GM21576 (cell line): ENCODE data around the gene CPSF7.
"Not testable (repeated sequence)": the region's sequence is repeated elsewhere in the genome, so short reads cannot be mapped to it uniquely, and the experiment has no call there.

Experiments
- ATAC-seq: cut with Tn5 transposase; IDR thresholded peaks from one replicate; pipeline ENCODE4 v1.9.1; 2021; ENCODE audit warnings: mild to moderate bottlenecking, moderate library complexity; ENCODE audit not compliant: unreplicated experiment

The CPSF7 gene, protein sequence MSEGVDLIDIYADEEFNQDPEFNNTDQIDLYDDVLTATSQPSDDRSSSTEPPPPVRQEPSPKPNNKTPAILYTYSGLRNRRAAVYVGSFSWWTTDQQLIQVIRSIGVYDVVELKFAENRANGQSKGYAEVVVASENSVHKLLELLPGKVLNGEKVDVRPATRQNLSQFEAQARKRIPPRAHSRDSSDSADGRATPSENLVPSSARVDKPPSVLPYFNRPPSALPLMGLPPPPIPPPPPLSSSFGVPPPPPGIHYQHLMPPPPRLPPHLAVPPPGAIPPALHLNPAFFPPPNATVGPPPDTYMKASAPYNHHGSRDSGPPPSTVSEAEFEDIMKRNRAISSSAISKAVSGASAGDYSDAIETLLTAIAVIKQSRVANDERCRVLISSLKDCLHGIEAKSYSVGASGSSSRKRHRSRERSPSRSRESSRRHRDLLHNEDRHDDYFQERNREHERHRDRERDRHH

DNA sequence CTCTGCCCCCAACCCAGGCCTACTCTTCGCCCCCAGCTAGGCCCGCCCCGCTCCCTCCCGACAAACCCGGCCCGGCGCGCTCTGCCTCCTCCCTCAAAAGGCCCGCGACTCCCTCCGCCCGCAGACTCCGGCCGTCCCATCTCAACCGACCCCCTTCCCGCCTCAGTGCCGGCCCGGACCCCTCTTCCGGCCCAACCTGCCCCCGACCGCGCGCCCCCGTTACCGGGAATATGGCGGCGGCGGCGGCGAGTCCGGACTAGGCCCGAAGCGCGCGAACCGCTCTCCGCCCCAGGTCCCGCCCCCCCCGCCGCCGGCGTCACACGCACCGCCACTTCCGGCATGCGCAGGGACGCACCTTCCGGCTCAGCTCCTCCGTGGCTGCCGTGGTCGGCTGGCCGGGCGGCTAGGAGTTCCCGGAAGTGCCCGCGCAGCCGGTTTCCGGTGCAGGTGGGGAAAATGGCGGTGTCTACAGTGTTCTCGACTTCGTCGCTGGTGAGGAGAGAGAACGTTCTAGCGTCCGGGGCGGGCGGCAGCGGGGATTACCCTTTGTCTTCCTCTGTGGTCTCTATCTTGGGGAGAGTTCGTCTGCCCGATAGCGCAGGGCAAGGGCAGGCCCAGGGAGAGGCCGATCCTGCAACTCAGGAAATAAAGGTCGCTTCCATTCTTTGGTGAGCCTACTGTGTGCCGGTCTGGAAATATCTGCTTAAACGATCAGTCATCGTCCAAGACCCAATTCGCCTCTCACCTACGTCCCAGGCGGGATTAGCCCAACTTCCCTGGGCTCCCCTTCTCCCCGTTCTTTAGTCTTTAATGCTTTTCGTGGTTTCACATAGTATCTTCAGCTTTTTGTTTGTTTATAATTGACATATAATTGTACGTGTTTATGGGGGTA, at the start of gene CPSF7, which contains the start of gene SDHAF2:
Gene CPSF7, minus strand, starts transcription at position 285 of the 892 bp plus-strand sequence. CDS start 740 bp downstream, outside the sequence.
Gene SDHAF2, plus strand, starts transcription at position 434 of the 892 bp plus-strand sequence. Its CDS starts 23 bp downstream, at position 457.
- peak; percentile 77 for ATAC-seq

DNA sequence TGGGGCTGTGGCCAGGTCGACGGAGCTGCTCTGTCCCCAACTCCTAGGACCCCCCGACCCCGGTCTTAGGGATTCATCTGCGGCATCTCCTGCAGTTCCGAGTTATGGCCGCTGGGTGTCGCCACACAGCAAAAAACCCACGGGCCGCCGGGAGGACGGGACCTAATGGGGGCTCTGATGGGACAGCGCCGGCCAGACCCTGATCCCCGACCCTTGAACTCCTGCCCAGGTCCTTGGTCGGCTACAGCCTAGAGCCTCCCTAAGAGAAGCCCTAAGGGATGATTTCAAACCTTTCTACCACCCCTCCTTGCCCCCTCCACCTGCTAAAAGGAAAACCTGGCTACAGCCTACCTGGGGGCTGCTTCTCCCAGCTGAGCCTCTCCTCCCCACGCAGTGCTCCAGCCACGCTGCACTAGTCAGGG, 48.0 kb upstream of the CPSF7 start:
- ATAC-seq: no peak

DNA sequence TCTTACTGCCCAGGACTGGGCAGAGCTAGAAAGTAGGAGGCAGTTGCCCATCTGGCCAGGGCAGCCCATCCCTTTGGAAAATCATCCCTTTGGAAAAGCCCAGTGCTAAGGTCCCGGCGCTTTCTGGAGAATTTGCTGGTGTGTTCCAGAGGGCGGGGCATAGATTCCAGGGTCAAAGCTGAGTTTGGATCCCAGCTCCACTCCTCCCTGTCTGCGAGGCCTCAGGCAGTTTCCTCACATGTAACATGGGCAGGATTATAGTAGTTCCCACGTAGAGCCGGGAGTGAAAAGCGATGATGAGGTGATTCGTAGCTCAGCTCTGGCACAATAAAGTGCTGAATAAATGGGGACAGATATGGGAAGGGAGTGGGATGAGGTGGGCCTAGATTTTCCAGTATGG, 47.4 kb upstream of the CPSF7 start:
- ATAC-seq: no peak

DNA sequence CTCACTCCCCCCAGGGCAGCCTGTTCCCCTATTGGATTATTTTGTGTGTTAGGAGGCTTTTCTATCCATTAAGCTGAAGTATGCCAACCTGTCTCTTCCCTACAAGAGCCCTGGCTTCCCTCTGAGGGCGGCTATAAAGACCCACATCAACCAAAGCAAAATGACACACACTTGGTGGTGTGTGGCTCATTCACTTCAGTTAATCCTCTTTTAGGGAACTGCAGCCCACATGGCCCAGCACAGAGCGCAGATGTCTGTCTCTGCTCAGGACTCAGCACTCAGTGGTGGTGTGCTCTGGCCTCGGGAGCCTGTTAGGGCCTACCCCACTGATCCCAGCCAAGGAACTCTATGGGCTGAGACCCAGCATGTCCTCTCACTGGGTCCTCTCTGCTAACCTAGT, 46.6 kb upstream of the CPSF7 start:
- ATAC-seq: no peak

DNA sequence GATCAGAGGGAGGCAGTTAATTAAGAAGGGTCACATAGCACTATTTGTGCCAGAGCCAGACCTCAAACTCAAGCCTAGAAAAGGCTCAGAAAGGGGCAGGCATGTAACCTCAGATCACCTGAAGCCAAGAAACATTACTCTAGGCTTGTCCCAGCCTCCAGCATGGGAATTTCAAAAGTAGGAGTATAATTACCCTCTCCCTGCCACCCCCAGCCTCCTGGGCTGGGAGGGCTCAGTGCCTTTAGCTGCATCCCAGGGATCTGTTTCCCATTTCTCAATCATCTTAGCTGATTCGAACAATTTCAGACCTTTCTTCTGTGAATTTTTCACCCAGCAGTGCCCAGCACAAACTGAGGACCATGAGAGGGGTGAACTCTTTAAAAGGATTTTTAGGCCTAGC, 45.7 kb upstream of the CPSF7 start:
- ATAC-seq: no peak

DNA sequence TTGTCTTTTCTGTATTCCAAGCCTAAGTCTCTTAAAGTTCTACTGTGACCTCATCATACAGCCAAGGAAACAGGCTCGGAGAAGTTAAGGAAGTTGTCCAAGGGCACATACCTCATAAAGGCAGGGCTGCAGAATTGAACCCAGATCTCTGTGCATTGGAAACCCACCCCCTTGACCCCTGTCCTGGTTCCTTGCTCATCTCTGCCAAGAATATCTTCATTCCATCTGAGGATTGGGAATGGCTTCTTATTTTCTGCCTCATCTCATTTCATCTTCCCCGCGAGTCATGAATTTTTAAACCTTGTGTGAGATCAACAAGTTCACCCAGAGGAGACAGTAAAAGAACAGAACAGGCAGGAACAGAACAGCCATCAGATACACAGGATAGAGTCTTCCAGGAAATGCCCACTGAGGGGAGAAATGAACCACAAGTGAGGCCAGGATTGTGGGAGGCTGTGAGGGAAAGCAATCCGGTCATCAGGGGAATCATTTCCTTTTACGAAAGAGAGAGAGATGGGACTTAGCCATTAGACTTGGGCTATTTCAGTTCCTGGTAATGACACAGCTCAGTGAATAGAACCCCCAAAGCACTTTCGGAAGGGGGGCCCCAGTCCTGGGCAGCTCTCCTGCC, 44.4 kb upstream of the CPSF7 start:
- no peak for ATAC-seq

DNA sequence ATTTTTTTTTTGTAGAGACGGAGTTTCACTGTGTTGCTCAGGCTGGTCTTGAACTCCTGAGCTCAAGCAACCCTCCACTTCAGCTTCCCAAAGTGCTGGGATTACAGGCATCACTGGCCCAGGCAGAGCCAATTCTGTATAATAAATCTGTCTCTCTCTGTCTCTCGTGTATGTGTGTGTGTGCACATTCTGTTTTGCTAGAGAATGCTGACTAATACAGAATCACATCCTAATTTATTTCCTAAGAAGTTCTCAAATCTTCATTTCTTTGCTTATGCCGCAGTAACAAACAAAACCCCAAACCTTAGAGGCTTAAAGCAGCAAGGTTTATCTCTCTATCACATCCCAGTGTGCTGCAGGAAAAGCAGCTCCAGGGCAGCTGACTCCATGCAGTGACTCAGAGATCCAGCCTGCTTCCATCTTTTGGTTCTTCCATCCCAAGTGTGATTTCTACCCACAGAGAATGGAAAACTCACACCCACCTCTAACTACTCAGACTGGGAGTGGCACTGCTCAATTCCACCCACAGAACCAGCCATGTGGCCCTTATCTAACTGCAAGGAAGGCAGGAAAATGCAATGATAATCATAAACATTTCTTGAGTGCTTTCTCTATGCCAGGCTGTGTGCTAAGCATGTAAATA, 43.7 kb upstream of the CPSF7 start:
- no peak for ATAC-seq

DNA sequence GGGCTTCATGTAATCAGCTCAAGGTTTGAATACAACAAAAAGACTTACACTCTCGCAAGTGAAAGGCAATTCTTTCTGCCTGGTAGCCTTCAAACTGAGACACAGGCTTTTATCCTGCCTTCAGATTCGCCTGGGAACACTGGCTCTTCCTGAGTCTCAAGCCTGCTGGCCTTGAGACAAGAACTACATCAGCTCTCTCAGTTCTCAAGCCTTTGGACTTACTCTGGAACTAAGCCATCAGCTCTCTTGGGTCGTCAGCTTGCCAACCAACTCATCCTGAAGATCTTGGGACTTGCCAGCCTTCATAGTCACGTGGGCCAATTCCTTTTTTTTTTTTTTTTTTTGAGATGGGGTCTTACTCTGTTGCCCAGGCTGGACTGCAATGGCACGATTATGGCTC, 43.1 kb upstream of the CPSF7 start:
- no peak for ATAC-seq

DNA sequence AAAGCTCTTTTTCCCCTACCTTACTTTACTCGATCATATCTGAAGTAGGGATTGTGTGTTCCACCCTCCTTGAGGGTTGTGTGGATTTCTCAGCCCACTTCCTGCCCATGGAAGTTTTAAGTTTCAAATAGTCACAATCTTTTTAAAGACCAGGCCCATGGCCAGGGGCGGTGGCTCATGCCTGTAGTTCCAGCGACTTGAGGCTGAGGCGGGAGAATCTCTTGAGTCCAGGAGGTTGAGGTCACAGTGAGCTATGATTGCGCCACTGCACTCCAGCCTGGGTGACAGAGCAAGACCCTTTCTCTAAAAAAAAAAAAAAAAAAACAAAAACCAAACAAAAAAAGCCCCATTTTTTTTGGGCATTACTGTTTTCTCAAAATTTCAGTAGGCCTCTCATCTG, 42.5 kb upstream of the CPSF7 start:
- no peak for ATAC-seq

DNA sequence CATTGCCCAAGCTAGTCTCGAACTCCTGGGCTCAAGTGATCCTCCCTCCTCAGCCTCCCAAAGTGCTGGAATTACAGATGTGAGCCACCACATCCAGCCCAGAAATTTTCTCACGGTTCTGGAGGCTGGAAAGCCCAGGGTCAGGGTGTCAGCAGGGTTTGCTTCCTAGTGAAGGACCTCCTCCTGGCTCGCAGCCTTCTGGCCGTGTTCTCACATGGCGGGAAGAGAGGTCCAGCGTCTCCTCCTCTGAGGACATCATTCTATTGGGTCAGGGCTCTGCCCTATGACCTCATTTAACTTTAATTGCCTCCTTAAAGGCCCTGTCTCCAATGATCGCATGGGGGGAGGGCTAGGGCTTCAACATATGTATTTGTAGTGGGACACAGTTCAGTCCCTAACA, 38.2 kb upstream of the CPSF7 start:
- ATAC-seq: no peak

DNA sequence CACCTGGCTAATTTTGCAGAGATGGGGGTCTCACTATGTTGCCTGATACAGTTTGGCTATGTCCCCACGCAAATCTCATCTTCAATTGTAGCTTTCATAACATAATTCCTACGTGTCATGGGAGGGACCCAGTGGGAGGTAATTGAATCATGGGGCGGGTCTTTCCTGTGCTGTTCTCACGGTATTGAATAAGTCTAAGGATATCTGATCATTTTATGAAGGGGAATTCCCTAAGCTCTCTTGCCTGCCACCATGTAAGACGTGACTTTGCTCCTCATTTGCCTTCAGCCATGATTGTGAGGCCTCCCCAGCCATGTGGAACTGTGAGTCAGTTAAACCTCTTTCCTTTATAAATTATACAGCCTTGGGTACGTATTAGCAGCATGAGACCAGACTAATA, 37.8 kb upstream of the CPSF7 start:
- not testable (repeated sequence) for ATAC-seq

DNA sequence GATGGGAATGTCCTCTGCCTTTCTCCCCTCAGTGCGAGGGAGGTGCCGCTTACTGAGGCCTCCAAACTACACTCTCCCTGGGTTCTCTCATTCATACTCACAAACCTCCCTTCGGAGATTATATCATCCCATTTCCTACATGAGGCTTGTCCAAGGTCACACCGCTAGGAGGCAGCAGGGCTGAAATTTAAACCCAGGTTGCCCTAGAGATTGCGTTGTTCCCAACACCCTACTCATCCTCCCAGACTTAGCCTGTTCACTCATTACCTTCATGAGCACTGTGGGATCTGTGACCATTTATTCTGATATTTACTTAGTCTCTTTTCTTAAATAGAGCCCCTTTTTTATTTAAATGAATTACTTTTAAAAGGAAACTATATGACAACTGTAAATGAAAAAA, 31.2 kb upstream of the CPSF7 start:
- ATAC-seq: no peak

DNA sequence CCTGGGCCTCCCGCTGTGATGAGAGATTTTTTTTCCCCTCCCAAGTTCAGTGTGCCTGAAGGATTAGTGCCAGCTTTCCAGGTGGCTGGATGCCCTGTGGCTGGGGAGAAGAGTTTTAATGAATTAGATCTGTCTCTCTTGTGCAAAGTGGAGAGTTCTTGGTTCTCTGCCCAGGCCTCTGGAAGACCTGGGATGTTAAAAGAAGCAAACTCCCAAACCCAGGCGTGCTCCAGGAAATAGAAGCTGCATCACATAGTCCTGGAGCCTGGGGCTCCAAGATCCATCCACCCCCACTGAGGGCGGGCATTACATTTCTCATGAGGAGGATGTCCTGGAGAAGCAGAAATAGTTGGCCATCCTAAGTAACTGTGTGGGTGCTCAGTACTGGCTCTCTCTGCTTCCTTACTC, 30.7 kb upstream of the CPSF7 start:
- no peak for ATAC-seq

DNA sequence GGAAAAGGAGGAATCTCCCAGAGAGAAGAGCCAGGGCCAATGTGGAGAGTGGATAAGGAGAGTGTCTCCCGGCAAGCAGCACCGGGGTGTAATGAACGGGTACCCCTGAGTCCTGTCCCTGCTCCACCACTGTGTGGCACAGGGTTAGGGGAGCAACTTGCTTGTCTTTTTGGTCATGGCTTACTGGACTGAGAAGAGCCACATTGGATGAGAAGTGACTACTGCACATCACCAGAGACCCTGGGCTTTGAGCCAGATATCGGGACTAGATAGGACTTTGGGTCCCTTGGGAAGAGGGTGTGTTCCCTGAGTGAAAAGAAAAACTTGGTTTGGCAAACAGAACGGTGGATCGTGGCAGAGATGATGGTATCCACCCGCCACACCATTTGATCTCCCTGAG, 24.7 kb upstream of the CPSF7 start:
- ATAC-seq: no peak

DNA sequence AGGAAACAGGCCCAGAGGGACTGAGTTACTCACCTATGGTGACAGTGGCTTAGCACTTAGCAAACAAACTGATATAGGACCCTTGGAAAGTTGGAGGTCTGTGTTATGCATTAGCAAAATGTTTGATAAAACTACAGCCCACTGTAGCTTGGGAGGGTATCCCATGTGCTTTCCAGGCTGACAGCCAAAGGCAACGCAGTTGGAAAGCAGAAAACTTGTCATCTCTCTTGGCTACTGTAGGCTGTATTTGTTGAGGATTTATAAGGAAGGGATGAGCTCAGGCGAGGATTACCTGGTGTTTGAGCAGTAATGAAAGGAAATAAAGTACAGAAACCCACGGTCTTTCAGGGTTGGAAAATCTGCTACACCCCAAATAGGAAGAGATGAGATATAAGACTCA, 23.9 kb upstream of the CPSF7 start:
- no peak for ATAC-seq

DNA sequence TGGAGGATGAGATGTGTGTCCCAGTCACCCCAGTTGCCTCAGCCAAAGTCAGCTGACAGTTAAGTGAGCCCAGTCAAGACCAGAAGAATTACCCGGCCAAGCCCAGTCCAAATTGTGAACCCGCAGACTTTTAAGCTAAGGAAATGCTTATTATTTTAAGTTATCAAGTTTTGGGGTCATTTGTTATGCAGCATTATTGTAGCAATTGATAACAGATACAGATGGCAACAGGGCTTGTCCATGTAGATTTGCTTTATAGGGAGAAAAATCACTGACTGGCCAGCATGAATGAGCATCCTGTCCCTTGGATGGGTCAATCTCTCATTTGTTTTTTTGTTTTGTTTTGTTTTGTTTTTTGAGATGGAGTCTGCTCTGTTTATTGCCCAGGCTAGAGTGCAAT, 23.1 kb upstream of the CPSF7 start:
- no peak for ATAC-seq

DNA sequence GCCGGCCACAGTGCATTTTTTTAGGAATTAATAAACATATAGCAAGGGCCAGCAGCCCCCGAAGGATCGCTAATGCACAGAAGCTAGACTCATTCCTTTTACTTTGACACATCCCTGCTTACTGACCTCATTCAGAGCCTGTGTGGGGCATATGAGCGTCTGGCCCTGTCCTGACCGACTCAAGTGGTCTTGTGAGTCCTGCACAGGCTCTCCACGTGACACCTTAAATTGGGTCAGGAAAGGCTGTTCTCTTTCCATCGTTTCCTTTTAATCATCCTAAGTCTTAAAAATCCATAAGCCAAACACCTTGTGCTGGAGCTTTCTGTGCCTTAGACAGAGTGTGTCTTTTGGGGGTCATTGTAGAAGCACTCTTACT, 18.8 kb upstream of the CPSF7 start:
- ATAC-seq: no peak

DNA sequence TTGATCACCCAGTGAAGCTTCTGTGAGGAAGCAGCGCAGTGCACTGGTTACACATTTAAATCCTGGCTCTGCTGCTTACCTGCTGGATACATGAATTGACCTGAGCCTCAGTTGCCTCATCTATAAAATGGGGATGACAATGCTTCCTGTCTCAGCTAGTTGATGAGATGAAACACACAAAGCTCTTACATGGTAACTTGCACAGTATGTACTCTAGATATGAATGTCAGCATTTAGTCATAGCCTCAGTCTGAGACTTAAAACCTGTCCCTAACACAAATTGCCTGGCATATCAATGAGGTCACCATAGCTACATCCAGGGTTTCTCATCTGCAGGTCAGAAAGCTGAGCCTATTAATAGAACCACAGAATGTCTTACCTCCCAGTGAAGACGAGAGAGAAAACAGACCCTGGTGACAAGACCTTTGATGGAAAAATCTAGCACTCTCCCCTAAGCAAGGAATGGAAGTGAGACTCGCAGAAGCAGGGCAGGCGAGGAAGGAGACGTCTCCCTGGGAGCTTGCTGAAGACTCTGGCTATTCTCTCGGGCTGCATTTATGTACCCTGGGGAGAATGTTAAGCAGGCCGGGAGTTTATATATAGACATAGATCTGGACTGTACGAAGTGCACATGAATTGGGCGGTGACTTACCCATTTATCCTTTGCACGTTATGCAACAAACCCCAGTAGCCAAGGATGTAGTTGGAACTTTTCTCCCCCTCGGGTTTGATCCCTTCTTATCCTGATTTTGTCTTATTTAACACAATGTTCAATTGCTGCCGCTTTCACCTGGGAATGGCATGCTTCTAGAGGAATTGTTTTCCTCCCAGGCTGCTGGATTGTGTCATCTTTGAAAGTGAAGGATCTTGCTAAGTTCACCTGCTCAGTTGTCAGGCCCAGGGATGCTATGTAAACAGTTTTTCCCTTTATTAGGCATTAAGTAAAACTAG, 18.1 kb upstream of the CPSF7 start:
- ATAC-seq: no peak

DNA sequence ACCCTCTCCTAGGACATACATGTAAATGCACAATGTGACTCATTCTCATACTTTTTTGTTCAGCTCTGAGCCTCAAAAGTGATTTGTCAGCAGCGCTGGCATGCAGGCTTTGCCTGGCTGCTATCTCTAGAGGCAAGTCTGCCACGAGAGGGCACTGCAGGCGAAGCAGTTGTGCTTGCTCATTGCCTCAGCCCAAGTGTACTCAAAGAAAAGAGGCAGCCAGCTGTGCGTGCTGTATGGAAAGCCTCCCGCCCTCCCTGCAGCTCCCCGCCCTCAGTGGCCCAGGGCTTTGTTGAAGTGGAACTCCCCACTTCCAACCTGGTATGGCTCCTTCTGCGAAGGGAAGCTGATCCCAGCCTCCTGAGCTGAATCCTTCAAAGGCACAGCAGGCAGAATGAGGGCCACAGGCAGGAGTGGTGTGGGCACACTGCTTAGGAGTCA, 16.5 kb upstream of the CPSF7 start:
- ATAC-seq: no peak

DNA sequence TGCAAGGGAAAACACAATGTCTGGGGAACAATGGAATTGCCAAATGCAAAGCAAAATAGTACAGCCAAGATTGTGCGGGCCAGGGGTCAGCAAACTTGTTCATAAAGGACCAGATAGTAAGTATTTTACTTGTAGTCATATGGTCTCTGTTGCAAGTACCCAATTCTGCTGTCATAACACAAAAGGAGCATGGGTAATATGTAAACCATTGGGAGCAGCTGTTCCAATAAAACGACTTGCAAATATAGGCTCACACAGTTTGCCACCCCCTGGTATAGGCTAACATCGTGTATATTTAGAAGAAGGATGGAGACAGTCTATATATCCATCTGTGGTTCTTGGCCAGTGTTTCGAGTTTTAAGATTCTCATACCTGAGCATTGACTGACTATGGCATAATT, 15.7 kb upstream of the CPSF7 start:
- ATAC-seq: no peak
